Stomach (tissue), 4 donors: Measurements from ENCODE around the gene HAL.

Experiments
- CTCF ChIP-seq, 7 experiments: fragments of 450-650 bp in 4 of 7; fragments of 200-600 bp in 3 of 7; sonication (generic) in 3 of 7; IDR thresholded peaks; one replicate each; pipeline ENCODE4 v1.5.1; 2016 to 2019; ENCODE audit warnings: antibody characterized with exemption in 7 of 7, control low read depth in 2 of 7, mild to moderate bottlenecking in 1 of 7
- EP300 ChIP-seq: sonication (generic); formaldehyde crosslinking; IDR thresholded peaks from one replicate; pipeline ENCODE4 v1.6.1; 2017; ENCODE audit warnings: antibody characterized with exemption

GRCh38 chr12:95977764-95978305 is 18.3 kb downstream of the HAL start:
- TF ChIP-seq CTCF (IDR thresholded peaks at IDR 0.05): no peak
- TF ChIP-seq EP300: no peak
